ENCODE results near the gene RABGAP1L. TPM values are rescaled to one million over a fixed set of nuclear protein-coding genes. Genes with fewer than 3 reads are reported as not detected.

The RABGAP1L gene
- total and polyA plus RNA-seq, 4 donors = 4.8 to 53.5 (median 18.8) TPM

GRCh38 chr1:174818014-174818616, 658.8 kb downstream of the RABGAP1L start:
- Histone ChIP-seq H3K36me3 (ENCODE audit: control insufficient read depth in 4 of 4, insufficient read depth in 3 of 4, low read depth in 1 of 4, low read length in 3 of 4) (peaks cover 0 to 2% (median 0%) of the 10 kb centered on the region in 4 donors), H3K4me3 (ENCODE audit: low read depth in 1 of 3, low read length in 3 of 3) (no peak overlapping the region), H3K9me3 (ENCODE audit: control insufficient read depth in 4 of 4, low read length in 3 of 4) (no peaks in the 10 kb centered on the region), H3K4me1 (ENCODE audit: control insufficient read depth in 4 of 4, insufficient read depth in 4 of 4, low read length in 3 of 4) (no peaks in the 10 kb centered on the region), H3K27me3 (ENCODE audit: control insufficient read depth in 4 of 4, insufficient read depth in 4 of 4, low read length in 3 of 4) (no peaks in the 10 kb centered on the region), H3K27ac (ENCODE audit: low read depth in 1 of 2, low read length in 2 of 2) (no peak overlapping the region), H3K9ac (ENCODE audit: low read depth in 1 of 2, low read length in 2 of 2) (no peak overlapping the region)
- TF ChIP-seq ZBTB33 (IDR thresholded peaks at IDR 0.05) (no peak), EGR1 (IDR thresholded peaks at IDR 0.05; ENCODE audit: low read depth in 2 of 2) (no peak), RXRA (IDR thresholded peaks at IDR 0.05) (no peak), JUND (IDR thresholded peaks at IDR 0.05) (no peak), SP1 (IDR thresholded peaks at IDR 0.05) (no peak), TAF1 (conservative IDR thresholded peaks at IDR 0.05) (no peak), NR2F2 (IDR thresholded peaks at IDR 0.05) (no peak), CTCF (IDR thresholded peaks at IDR 0.05; ENCODE audit: low read depth, low read length, missing input control) (no peak), RAD21 (IDR thresholded peaks at IDR 0.05) (no peak), FOXA2 (IDR thresholded peaks at IDR 0.05) (no peak), HNF4G (IDR thresholded peaks at IDR 0.05) (no peak), FOXA1 (IDR thresholded peaks at IDR 0.05) (no peak), MAX (IDR thresholded peaks at IDR 0.05) (no peak), HNF4A (conservative IDR thresholded peaks at IDR 0.05) (no peak), GABPA (IDR thresholded peaks at IDR 0.05 in 1 of 2, conservative IDR thresholded peaks at IDR 0.05 in 1 of 2) (no peak)
- TF ChIP-seq, protein P1, sequence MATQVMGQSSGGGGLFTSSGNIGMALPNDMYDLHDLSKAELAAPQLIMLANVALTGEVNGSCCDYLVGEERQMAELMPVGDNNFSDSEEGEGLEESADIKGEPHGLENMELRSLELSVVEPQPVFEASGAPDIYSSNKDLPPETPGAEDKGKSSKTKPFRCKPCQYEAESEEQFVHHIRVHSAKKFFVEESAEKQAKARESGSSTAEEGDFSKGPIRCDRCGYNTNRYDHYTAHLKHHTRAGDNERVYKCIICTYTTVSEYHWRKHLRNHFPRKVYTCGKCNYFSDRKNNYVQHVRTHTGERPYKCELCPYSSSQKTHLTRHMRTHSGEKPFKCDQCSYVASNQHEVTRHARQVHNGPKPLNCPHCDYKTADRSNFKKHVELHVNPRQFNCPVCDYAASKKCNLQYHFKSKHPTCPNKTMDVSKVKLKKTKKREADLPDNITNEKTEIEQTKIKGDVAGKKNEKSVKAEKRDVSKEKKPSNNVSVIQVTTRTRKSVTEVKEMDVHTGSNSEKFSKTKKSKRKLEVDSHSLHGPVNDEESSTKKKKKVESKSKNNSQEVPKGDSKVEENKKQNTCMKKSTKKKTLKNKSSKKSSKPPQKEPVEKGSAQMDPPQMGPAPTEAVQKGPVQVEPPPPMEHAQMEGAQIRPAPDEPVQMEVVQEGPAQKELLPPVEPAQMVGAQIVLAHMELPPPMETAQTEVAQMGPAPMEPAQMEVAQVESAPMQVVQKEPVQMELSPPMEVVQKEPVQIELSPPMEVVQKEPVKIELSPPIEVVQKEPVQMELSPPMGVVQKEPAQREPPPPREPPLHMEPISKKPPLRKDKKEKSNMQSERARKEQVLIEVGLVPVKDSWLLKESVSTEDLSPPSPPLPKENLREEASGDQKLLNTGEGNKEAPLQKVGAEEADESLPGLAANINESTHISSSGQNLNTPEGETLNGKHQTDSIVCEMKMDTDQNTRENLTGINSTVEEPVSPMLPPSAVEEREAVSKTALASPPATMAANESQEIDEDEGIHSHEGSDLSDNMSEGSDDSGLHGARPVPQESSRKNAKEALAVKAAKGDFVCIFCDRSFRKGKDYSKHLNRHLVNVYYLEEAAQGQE (IDR thresholded peaks at IDR 0.05) = no peak
- TF ChIP-seq, protein P2, sequence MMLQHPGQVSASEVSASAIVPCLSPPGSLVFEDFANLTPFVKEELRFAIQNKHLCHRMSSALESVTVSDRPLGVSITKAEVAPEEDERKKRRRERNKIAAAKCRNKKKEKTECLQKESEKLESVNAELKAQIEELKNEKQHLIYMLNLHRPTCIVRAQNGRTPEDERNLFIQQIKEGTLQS (IDR thresholded peaks at IDR 0.05) = no peak
- 92% methylated on average over 4 of the region's 4 CpGs for WGBS
- no peak for DNase-seq (ENCODE audit: low spot score)

Measured in liver (tissue), 9 donors.